IMR-90 (cell line): ENCODE results near the gene GSTO1. TPM values are rescaled to one million over a fixed set of nuclear protein-coding genes. Genes with fewer than 3 reads are reported as not detected.

Experiments used
- ATAC-seq: fragments of 200-7000 bp; cut with Tn5 transposase; 2 replicates; pipeline ENCODE4 v1.9.1; 2020; ENCODE audit warnings: low read depth, mild to moderate bottlenecking, moderate library complexity
- BruUV-seq: library from RNA; stranded (reverse); fragments of 400-500 nt; replicated peaks from 2 replicates; lab custom pipeline; 2021; lab: Mats Ljungman, UMichigan
- CTCF ChIA-PET: fragments of 300-600 bp; formaldehyde crosslinking; extraction: SDS; loops from one replicate; lab custom pipeline; 2021; ENCODE audit warnings: antibody characterized with exemption; lab: Yijun Ruan, JAX
- POLR2A ChIA-PET: fragments of 300-600 bp; sonication (Branson Sonifier 250); formaldehyde crosslinking; loops from one replicate; lab custom pipeline; 2022; ENCODE audit warnings: antibody characterized with exemption; ENCODE audit not compliant: unreplicated experiment; lab: Charles Lee
- DNase-seq: peaks from one replicate; pipeline ENCODE4 v3.0.0; 2013
- H2AFZ ChIP-seq: replicated peaks from 2 replicates; pipeline ENCODE3; 2013; ENCODE audit warnings: low read length, mild to moderate bottlenecking; ENCODE audit not compliant: poor library complexity
- H2AK5ac ChIP-seq: 2 replicates; pipeline ENCODE4 v1.6.1; 2013; ENCODE audit warnings: low read depth, low read length, inconsistent platforms
- H2AK9ac ChIP-seq: replicated peaks from 2 replicates; pipeline ENCODE3; 2013; ENCODE audit warnings: mild to moderate bottlenecking, low read depth, low read length, moderate library complexity; ENCODE audit not compliant: poor library complexity
- H2BK120ac ChIP-seq: 2 replicates; pipeline ENCODE4 v1.6.1; 2013; ENCODE audit warnings: low read depth, low read length, inconsistent platforms
- H2BK15ac ChIP-seq: 3 replicates; pipeline ENCODE4 v1.6.1; 2013; ENCODE audit warnings: low read depth, low read length, inconsistent platforms
- H2BK20ac ChIP-seq: 2 replicates; pipeline ENCODE4 v1.6.1; 2013; ENCODE audit warnings: low read depth, mild to moderate bottlenecking, inconsistent platforms, low read length, moderate library complexity
- H2BK5ac ChIP-seq: 2 replicates; pipeline ENCODE4 v1.6.1; 2013; ENCODE audit warnings: mild to moderate bottlenecking, low read depth, low read length, inconsistent platforms; ENCODE audit not compliant: poor library complexity, severe bottlenecking
- H3K14ac ChIP-seq: replicated peaks from 2 replicates; pipeline ENCODE4 v1.6.1; 2013; ENCODE audit warnings: low read depth, low read length, inconsistent platforms
- H3K18ac ChIP-seq: 2 replicates; pipeline ENCODE4 v1.6.1; 2013; ENCODE audit warnings: low read depth, low read length, control low read depth
- H3K23ac ChIP-seq: 2 replicates; pipeline ENCODE4 v1.6.1; 2013; ENCODE audit warnings: low read depth, low read length, inconsistent platforms
- H3K27ac ChIP-seq: 2 replicates; pipeline ENCODE4 v1.5.1; 2013; ENCODE audit warnings: mild to moderate bottlenecking, control low read depth, low read length; ENCODE audit not compliant: insufficient read depth
- H3K27me3 ChIP-seq: 2 replicates; pipeline ENCODE4 v1.6.1; 2013; ENCODE audit warnings: low read length; ENCODE audit not compliant: control insufficient read depth, insufficient read depth
- H3K36me3 ChIP-seq: 2 replicates; pipeline ENCODE4 v1.6.1; 2013; ENCODE audit warnings: low read length, mixed read lengths; ENCODE audit not compliant: control insufficient read depth, insufficient read depth
- H3K4ac ChIP-seq: 2 replicates; pipeline ENCODE4 v1.6.1; 2013; ENCODE audit warnings: low read depth, low read length, inconsistent platforms
- H3K4me1 ChIP-seq: 2 replicates; pipeline ENCODE4 v1.6.1; 2013; ENCODE audit warnings: low read length, mixed read lengths; ENCODE audit not compliant: control insufficient read depth, insufficient read depth
- H3K4me2 ChIP-seq: 2 replicates; pipeline ENCODE4 v1.6.1; 2013; ENCODE audit warnings: low read depth, mild to moderate bottlenecking, control low read depth, low read length, moderate library complexity
- H3K4me3 ChIP-seq: 2 replicates; pipeline ENCODE4 v1.5.1; 2013; ENCODE audit warnings: low read depth, mild to moderate bottlenecking, control low read depth, low read length, moderate library complexity; ENCODE audit not compliant: insufficient read depth
- H3K56ac ChIP-seq: 2 replicates; pipeline ENCODE4 v1.6.1; 2013; ENCODE audit warnings: low read length, inconsistent platforms; ENCODE audit not compliant: insufficient read depth; ENCODE audit errors: extremely low read depth
- H3K79me1 ChIP-seq, 2 experiments: 2 replicates each; pipeline ENCODE4 v1.6.1; 2013; ENCODE audit warnings: low read length in 2 of 2, inconsistent platforms in 1 of 2, low read depth in 1 of 2
- H3K9ac ChIP-seq: 2 replicates; pipeline ENCODE4 v1.6.1; 2013; ENCODE audit warnings: low read depth, low read length, control low read depth
- H3K9me1 ChIP-seq: 2 replicates; pipeline ENCODE4 v1.6.1; 2013; ENCODE audit warnings: low read length, inconsistent platforms; ENCODE audit not compliant: insufficient read depth
- H3K9me3 ChIP-seq: 2 replicates; pipeline ENCODE4 v1.6.1; 2013; ENCODE audit warnings: low read length; ENCODE audit not compliant: control insufficient read depth, insufficient read depth
- H4K20me1 ChIP-seq: 2 replicates; pipeline ENCODE4 v1.6.1; 2013; ENCODE audit warnings: low read length, inconsistent platforms; ENCODE audit not compliant: insufficient read depth
- H4K5ac ChIP-seq: 2 replicates; pipeline ENCODE4 v1.6.1; 2013; ENCODE audit warnings: mild to moderate bottlenecking, low read depth, low read length, control low read depth
- H4K8ac ChIP-seq, 2 experiments: 2 replicates each; pipeline ENCODE4 v1.6.1; 2013; ENCODE audit warnings: low read depth in 2 of 2, low read length in 2 of 2, control low read depth in 1 of 2, inconsistent platforms in 1 of 2
- H4K91ac ChIP-seq: 2 replicates; pipeline ENCODE4 v1.6.1; 2013; ENCODE audit warnings: low read depth, low read length, inconsistent platforms; ENCODE audit not compliant: insufficient read depth
- BHLHE40 ChIP-seq: fragments of 150-350 bp; IDR thresholded peaks from 2 replicates; pipeline ENCODE4 v1.6.1; 2016; ENCODE audit warnings: mild to moderate bottlenecking, low read depth, low read length
- CEBPB ChIP-seq: IDR thresholded peaks from 2 replicates; pipeline ENCODE4 v1.6.1; 2012; ENCODE audit warnings: low read depth, low read length, improper control_type of control experiment
- RCOR1 ChIP-seq: IDR thresholded peaks from 2 replicates; pipeline ENCODE4 v1.6.1; 2012; ENCODE audit warnings: mild to moderate bottlenecking, low read length, improper control_type of control experiment; ENCODE audit not compliant: insufficient replicate concordance
- RFX5 ChIP-seq: IDR thresholded peaks from 2 replicates; pipeline ENCODE4 v1.8.0; 2012; ENCODE audit warnings: low read depth, mild to moderate bottlenecking, low read length, moderate library complexity
- WGBS, 2 experiments: methylation state at CpG; one replicate each; pipeline versions ENCODE4 v1.1.5 to v1.1.7; 2013; ENCODE audit warnings: missing lambda C conversion rate in 2 of 2; ENCODE audit not compliant: insufficient read length in 1 of 2; ENCODE audit errors: extremely low coverage in 2 of 2; 5-methylcytosine and 5-hydroxymethylcytosine counted together
- dilution Hi-C: fragments of 300-500 bp; cut with HindIII; formaldehyde crosslinking; loops from one replicate; pipeline ENCODE4 v1.14.3; 2018; ENCODE audit warnings: low sequenced_read_pairs; ENCODE audit not compliant: unreplicated experiment
- in situ Hi-C: fragments of 300-500 bp; cut with MboI; formaldehyde crosslinking; loops from 3 replicates; pipeline ENCODE4 v1.14.3; 2019; ENCODE audit warnings: low sequenced_read_pairs, inconsistent platforms, mixed read lengths
- intact Hi-C: fragments of 100-400 bp; cut with micrococcal nuclease; formaldehyde crosslinking; loops from 2 replicates; pipeline ENCODE4 v1.10.0; 2022
- polyA plus RNA-seq, 3 experiments: library from polyadenylated mRNA; depleted of rRNA; stranded (reverse); fragments of >200 nt; gene quantifications; 2 replicates each; pipeline ENCODE4 v1.2.3, GENCODE V29; 2012; ENCODE audit warnings: low replicate concordance in 1 of 3
- total RNA-seq: library from RNA; depleted of rRNA; stranded (reverse); fragments of >200 nt; gene quantifications from 2 replicates; pipeline ENCODE4 v1.2.3, GENCODE V29; 2012
- TF ChIP-seq, protein P1 (sequence below): fragments of 150-350 bp; IDR thresholded peaks from 2 replicates; pipeline ENCODE4 v1.6.1; 2016; ENCODE audit warnings: low read depth, mild to moderate bottlenecking, low read length, moderate library complexity, borderline replicate concordance

Gene GSTO1
- total and polyA plus RNA-seq, 2 of the 4 experiments (the other 2 are of a cell fraction), result 186 to 258 TPM

DNA sequence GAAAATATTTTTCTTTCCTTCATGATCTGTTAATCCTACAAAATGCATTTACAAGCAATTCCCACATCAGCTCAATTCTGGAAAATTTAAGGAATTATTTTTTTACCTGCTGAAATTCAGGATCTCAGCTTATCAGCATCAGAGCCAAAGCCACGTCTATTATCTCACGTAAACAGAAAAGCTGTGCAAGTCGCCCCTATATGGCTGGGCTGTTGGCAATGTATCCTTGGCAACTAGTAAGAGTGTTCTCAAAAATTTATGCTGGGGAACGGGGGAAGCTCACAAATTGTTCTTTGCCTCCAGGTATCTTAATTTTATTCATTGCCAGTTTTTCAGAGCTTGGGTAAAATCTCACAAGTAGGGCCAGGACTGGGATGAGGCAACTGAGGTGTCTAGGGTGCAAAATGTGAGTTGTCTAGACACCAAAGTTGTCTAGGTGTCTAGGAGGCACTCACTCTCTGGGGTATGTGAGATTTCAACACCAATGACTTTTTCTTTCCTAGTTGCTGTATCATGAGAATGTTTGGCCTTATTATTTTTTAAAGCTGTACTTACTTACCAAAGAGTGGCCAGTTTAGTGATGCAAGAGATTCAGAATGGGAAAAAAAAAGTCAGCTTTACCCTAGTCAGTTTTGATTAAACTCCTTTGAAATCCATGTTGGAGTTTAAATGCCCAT lies 19.3 kb downstream of the GSTO1 start:
- no peak for TF ChIP-seq BHLHE40
- TF ChIP-seq, protein P1, sequence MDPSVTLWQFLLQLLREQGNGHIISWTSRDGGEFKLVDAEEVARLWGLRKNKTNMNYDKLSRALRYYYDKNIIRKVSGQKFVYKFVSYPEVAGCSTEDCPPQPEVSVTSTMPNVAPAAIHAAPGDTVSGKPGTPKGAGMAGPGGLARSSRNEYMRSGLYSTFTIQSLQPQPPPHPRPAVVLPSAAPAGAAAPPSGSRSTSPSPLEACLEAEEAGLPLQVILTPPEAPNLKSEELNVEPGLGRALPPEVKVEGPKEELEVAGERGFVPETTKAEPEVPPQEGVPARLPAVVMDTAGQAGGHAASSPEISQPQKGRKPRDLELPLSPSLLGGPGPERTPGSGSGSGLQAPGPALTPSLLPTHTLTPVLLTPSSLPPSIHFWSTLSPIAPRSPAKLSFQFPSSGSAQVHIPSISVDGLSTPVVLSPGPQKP, result no peak
- TF ChIP-seq RFX5, result no peak
- TF ChIP-seq CEBPB, result peak; percentile 69
- no peak for TF ChIP-seq RCOR1
- Histone ChIP-seq H3K4me3 (no peak overlapping the region), H3K4me1 (peaks cover 13% of the 10 kb centered on the region), H4K5ac (peak overlapping the region; percentile 38; the same call in 1 of the 2 replicates), H2AK9ac (no peak overlapping the region), H2AFZ (peak overlapping the region; percentile 85), H2BK5ac (peak overlapping the region; percentile 73), H3K9me1 (no peaks in the 10 kb centered on the region; the same call in 1 of the 2 replicates), H3K4me2 (peak overlapping the region; percentile 83), H3K23ac (peak overlapping the region; percentile 4; the same call in 1 of the 2 replicates), H2BK15ac (0 out of 3 replicates have a peak overlapping the region, but pooled peaks have one; percentile 1), H3K18ac (peak overlapping the region; percentile 56; the same call in 1 of the 2 replicates), H3K79me1 (peaks cover 0 to 4% of the 10 kb centered on the region in 2 experiments; a peak in 1 of 4 replicates), H4K91ac (no peak overlapping the region), H3K9me3 (no peaks in the 10 kb centered on the region), H4K8ac (peak overlapping the region; percentile 54 to 56; a peak in 2 of 4 replicates), H2BK20ac (no peak overlapping the region), H3K36me3 (peaks cover 1% of the 10 kb centered on the region; the same call in 1 of the 2 replicates), H3K14ac (0 out of 2 replicates have a peak overlapping the region, but pooled peaks have one; percentile 34), H2BK120ac (peak overlapping the region; percentile 6; the same call in 1 of the 2 replicates), H3K56ac (no peak overlapping the region), H4K20me1 (no peaks in the 10 kb centered on the region), H2AK5ac (no peak overlapping the region), H3K4ac (peak overlapping the region; percentile 14; the same call in 1 of the 2 replicates), H3K9ac (peak overlapping the region; percentile 47; the same call in 1 of the 2 replicates), H3K27me3 (no peaks in the 10 kb centered on the region), H3K27ac (no peak overlapping the region; the same call in 1 of the 2 replicates)
- 95% methylated on average over 3 of the region's 4 CpGs; no CpG with 5 or more reads in 1 of the 2 experiments for WGBS, 2 experiments
- POLR2A ChIA-PET, result interaction anchor here (0.7 kb wide), 1 partner anchor 367 kb away, joined by 3 read pairs; no protein-coding TSS in a partner anchor
- ATAC-seq (peak; percentile 21), DNase-seq (no peak)
- intact Hi-C loops (no loop called here), dilution Hi-C loops (no loop called here), in situ Hi-C loops (no loop called here)
- BruUV-seq, result no TSS peak
- CTCF ChIA-PET, result interaction anchor here (1.2 to 3.5 kb wide), 12 partner anchors 9 to 77 kb away, joined by 3 to 15 read pairs (median 5); partner anchors contain the start of gene GSTO1
